Brain microvascular endothelial cell (primary cell): ENCODE data around the gene MED13.
"Not testable (repeated sequence)": the region's sequence is repeated elsewhere in the genome, so short reads cannot be mapped to it uniquely, and the experiment has no call there.

Source experiments
- DNase-seq: peaks from one replicate; pipeline ENCODE4 v3.0.0-alpha.2; 2020
- H3K27ac ChIP-seq: fragments of 250-450 bp; sonication (Bioruptor Pico); 2 replicates; pipeline ENCODE4 v1.5.1; 2020; ENCODE audit warnings: mild to moderate bottlenecking, moderate library complexity
- H3K27me3 ChIP-seq: fragments of 250-450 bp; sonication (Bioruptor Pico); replicated peaks from 2 replicates; pipeline ENCODE4 v1.5.1; 2020; ENCODE audit warnings: mild to moderate bottlenecking
- H3K36me3 ChIP-seq: fragments of 250-450 bp; sonication (Bioruptor Pico); replicated peaks from 2 replicates; pipeline ENCODE4 v1.5.1; 2020; ENCODE audit warnings: mild to moderate bottlenecking
- H3K4me3 ChIP-seq: 2 replicates; pipeline ENCODE4 v1.5.1; 2011; ENCODE audit warnings: low read depth, mild to moderate bottlenecking, control low read depth, low read length, moderate library complexity
- in situ Hi-C: cut with HindIII; loops from 2 replicates; pipeline ENCODE4 v1.10.0; 2017; ENCODE audit warnings: low sequenced_read_pairs, low pct_ligation_motif_present
- TF ChIP-seq, protein P1 (sequence below): IDR thresholded peaks from 2 replicates; pipeline ENCODE4 v1.5.1; 2011; ENCODE audit warnings: low read depth, mild to moderate bottlenecking, moderate library complexity, low read length, control low read depth, inconsistent platforms; ENCODE audit errors: missing control alignments

The MED13 gene

DNA sequence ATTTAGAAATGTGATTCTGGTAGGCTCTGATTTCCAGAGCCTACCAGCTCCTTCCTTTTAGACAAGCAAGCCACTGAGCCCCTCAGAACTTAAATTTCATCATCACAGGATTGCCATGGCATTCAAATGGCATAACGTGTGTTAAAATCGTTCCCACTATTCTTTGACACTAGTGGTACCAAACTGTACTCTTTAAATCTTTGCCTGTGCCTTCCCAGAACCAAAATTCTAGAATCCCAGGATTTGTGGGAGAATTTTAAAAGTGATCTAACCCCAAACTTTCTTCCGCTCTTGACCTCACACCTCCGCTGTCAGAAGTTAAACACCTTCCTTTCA lies 137.0 kb downstream of the MED13 start:
- peak overlapping the region; percentile 76 for H3K27ac ChIP-seq
- peak overlapping the region; percentile 91 for H3K4me3 ChIP-seq
- in situ Hi-C loops = no loop called here
- TF ChIP-seq, protein P1, sequence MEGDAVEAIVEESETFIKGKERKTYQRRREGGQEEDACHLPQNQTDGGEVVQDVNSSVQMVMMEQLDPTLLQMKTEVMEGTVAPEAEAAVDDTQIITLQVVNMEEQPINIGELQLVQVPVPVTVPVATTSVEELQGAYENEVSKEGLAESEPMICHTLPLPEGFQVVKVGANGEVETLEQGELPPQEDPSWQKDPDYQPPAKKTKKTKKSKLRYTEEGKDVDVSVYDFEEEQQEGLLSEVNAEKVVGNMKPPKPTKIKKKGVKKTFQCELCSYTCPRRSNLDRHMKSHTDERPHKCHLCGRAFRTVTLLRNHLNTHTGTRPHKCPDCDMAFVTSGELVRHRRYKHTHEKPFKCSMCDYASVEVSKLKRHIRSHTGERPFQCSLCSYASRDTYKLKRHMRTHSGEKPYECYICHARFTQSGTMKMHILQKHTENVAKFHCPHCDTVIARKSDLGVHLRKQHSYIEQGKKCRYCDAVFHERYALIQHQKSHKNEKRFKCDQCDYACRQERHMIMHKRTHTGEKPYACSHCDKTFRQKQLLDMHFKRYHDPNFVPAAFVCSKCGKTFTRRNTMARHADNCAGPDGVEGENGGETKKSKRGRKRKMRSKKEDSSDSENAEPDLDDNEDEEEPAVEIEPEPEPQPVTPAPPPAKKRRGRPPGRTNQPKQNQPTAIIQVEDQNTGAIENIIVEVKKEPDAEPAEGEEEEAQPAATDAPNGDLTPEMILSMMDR = no peak
- no peak for DNase-seq
- H3K36me3 ChIP-seq = no peaks in the 10 kb centered on the region
- no peaks in the 10 kb centered on the region for H3K27me3 ChIP-seq

DNA sequence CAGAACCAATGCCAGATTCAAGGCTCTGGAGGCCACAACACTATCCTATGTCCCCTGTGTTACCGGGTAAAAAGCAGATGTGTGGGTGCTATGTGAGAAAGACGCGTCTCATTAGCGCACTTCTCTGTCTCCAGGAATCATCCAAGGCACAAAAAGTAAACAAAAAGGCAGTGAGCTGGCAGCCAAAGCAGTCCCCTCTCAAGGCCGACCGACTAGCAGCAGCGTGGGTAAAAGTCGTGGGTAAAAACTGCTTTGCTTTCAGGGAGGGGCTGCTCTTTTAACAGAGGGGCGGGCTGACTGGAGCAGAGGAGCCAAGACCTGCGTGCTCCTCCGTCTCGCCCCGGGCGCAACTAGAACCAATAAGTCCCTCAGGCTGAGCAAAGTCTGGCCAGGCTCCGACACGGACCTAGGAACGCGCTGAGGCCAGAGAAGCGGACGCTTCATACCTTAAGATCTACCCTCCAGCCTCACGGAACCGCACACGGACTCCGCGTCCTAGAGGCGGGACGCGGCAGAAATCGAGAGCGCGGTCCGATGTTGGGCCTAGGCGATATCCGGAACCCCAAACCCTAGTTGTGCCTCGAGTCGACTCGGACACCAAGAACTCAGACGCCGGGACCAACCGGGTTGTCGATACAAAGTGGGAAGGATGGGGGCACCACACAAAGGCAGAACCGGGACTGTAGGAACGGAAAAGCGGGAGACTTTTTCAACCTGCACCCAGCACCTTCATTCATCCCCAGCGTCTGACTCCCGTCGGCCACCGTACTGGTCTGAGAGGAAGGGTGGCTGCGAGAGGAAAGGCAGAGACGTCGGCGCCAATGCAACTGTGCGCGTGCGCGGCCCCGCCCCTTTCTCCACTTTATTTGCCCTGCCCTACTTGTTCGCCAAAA lies 137.6 kb downstream of the MED13 start, which contains the start of gene INTS2:
INTS2 (minus strand) TSS at position 775 of the 893 bp plus-strand sequence. CDS start 1,338 bp downstream, outside the sequence.
- DNase-seq = peak; percentile 93
- H3K27me3 ChIP-seq = no peaks in the 10 kb centered on the region
- in situ Hi-C loops = no loop called here
- H3K27ac ChIP-seq = peak within 1 kb of the TSS; percentile 76
- H3K4me3 ChIP-seq = peak within 1 kb of the TSS; percentile 91
- TF ChIP-seq, protein P1 = no peak
- no peaks in the 10 kb centered on the region for H3K36me3 ChIP-seq

DNA sequence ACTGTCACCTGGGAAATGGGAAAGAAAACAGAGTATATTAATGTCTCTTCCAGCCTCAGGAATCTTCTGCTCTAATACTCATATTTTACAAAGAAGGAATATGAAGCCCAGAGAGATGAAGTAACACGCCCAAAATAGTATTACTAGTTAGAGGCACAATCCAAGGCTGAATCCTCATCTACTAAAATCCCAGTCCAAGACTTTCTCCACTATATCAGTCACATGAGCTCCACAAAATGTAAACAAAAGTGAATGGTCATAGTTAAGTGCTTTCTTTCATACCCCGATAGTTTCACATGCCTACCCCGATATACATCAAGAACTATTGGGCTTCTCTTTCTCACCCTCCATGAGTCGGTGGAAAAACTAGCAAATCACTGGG lies 138.3 kb downstream of the MED13 start:
- TF ChIP-seq, protein P1 = no peak
- DNase-seq = no peak
- Histone ChIP-seq H3K27ac (peak overlapping the region; percentile 76), H3K27me3 (no peaks in the 10 kb centered on the region), H3K4me3 (peak overlapping the region; percentile 91), H3K36me3 (no peaks in the 10 kb centered on the region)
- in situ Hi-C loops = no loop called here

DNA sequence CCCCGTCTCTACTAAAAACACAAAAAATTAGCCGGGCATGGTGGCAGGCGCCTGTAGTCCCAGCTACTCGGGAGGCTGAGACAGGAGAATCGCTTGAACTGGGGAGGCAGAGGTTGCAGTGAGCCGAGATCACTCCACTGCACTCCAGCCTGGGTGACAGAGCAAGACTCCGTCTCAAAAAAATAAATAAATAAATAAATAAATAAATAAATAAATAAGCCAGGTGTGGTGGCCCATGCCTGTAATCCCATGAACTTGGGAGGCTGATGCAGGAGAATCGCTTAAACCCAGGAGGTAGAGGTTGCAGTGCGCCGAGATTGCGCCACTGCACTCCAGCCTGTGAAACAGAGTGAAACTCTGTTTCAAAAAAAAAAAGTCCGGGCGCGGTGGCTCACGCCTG lies 149.9 kb downstream of the MED13 start:
- DNase-seq, H3K4me3 ChIP-seq, in situ Hi-C loops, H3K27me3 ChIP-seq, H3K27ac ChIP-seq: not testable (repeated sequence)
- H3K36me3 ChIP-seq = peaks cover 18% of the 10 kb centered on the region

DNA sequence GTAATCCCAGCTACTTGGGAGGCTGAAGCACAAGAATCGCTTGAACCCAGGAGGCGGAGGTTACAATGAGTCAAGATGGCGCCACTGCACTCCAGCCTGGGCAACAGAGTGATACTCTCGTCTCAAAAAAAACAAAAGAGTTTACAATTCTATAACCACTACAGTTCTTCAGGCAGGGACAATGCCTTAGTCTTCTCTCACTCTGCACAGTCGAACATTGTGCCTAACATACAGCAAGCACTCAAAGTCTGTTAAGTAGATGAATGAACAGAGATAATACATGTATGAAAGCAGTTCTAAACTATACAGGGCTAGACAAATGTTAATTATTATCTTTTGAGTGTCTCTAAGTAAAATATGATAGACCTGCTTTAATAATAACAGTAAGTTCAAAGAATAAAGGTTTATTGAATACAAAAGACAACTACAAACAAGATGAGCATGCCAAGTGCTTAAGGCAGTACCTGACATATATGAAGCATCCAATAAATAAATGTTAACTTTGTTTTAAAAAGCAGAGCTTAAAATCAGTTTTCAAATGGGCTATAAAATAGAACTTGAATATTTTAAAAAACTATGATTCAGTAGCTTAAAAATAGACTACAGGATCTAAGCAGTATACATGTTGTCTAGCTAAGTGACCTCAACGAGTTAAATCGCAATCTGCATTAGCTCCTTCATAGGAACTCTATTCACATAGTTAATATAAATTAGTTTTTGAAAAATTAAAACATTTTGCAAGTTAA lies 156.6 kb downstream of the MED13 start:
- no peak for DNase-seq
- H3K27me3 ChIP-seq = no peaks in the 10 kb centered on the region
- in situ Hi-C loops = no loop called here
- no peak overlapping the region for H3K4me3 ChIP-seq
- TF ChIP-seq, protein P1 = no peak
- peaks cover 22% of the 10 kb centered on the region for H3K36me3 ChIP-seq
- no peak overlapping the region for H3K27ac ChIP-seq

DNA sequence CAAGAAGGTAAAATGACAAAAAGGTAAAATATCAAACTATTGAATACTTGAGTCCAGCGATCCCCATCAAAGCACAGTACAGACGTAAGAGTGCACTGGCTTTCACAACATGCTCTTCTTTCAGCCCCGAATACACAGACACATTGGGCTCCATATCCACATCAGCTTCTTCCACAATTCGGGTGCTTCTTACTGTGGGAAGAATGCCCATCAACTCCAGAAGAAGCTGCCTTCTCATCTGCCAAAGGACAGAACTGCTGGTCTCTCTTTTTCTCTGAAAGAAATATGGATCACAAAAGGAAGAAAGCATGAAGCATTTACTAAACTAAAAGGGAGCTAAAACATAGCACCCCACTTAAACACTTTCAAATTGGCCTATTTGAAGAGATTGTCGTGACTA lies 157.7 kb downstream of the MED13 start:
- H3K27me3 ChIP-seq = no peaks in the 10 kb centered on the region
- in situ Hi-C loops = no loop called here
- no peak overlapping the region for H3K4me3 ChIP-seq
- H3K36me3 ChIP-seq = peaks cover 22% of the 10 kb centered on the region
- TF ChIP-seq, protein P1 = no peak
- no peak for DNase-seq
- H3K27ac ChIP-seq = no peak overlapping the region
